ENCODE results near the gene ABCC10.
"Not testable (repeated sequence)": the region's sequence is repeated elsewhere in the genome, so short reads cannot be mapped to it uniquely, and the experiment has no call there.

DNA sequence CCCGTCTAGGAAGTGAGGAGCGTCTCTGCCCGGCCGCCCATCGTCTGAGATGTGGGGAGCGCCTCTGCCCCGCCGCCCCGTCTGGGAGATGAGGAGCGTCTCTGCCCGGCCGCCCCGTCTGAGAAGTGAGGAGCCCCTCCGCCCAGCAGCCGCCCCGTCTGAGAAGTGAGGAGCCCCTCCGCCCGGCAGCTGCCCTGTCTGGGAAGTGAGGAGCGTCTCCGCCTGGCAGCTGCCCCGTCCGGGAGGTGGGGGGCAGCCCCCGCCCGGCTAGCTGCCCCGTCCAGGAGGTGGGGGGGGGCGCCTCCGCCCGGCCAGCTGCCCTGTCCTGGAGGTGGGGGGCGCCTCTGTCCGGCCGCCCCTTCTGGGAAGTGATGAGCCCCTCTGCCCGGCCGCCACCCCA, 2.3 kb upstream of the ABCC10 start:
- TF ChIP-seq CTCF, POLR2A (IDR thresholded peaks at IDR 0.05): not testable (repeated sequence)

All from heart left ventricle (tissue), 13 donors.